Stimulated activated CD4-positive, alpha-beta T cell treated with anti-CD3 and anti-CD28 coated beads, Interleukin-1b, Interleukin-23, amount 100 ng/mL, for 4 hours (primary cell): ENCODE measurements around the gene FCHSD2.

Experiments used
- DNase-seq, 2 donors: peaks; one replicate each; pipeline ENCODE4 v3.0.0-alpha.2; 2020; ENCODE audit warnings: low read depth in 2 of 2

The FCHSD2 gene

DNA sequence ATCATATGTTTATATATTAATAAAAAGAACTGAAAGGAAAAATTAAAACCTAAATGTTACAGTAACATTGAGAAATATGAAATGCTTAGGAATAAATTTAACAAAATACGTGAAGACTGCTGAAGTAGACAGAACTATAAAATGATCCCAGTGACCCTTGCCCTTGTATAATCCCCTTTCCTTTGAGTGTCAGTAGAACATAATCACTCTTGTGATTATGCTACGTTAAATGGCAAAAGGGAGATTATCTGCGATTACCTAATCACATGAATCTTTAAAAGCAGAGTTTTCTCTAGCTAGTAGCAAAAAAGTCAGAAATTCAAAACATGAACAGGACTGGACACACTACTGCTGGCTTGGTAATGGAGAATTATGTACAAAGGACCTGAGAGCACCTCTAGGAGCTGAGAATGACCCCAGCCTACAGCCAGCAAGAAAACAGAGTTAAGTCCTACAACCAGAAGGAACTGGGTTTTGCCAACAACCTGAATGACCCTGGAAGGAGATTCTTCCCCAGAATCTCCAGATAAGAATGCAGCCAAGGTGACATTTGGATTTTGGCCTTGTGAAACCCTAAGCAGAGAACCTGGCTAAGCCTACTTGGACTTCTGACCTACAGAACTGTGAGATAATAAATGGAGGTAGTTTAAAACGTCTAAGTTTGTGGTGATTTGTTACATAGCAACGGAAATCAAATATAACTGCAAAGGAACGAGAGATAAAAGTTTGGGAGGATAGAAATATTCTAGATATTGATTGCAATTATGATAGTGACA lies 170.7 kb downstream of the FCHSD2 start:
- no peak for DNase-seq

DNA sequence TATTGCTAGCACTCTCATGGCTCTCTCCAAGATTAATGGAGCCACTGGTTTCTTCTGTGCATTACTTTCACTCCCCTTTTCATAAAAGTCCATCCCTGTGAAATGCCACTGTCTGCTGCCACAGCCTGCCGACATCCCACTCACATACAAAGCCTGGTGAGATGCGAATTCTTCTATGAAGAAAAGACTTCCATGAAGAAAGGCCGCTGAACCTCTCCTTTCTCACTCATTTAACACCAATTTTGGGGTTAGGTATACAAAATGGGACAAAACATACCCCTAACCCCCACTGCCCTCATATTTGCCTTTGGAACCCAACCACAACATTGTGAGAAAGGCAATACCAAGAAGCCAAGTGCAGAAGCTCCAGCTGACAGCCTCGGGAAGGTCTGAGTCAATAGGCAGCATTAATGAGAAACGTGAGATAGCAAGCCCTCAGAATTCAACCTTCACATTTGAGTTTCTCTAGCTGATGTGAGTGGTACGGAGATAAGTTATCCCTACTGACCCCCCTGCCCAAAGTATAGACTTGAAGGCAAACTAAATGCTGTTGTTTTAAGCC lies 171.5 kb downstream of the FCHSD2 start:
- no peak for DNase-seq

DNA sequence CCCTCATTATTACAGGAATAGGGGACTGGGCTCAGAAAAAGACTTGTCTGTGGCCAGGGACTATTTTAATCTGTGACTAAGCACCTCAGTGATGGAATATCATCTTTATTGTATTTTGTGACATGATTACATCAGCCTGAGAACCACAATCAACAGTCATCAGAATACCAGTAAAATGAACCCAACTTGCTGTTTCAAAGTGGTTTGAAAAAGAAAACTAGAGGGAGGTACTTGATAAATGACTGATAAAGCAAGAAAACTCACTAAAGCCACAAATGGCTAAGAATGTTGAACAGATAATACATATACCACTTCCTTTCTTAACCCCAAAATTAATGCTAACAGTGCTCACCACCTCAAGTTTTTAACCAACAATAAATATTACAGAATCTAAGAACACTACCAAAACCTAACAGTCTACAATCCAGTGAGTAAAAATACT lies 172.2 kb downstream of the FCHSD2 start:
- DNase-seq = no peak

DNA sequence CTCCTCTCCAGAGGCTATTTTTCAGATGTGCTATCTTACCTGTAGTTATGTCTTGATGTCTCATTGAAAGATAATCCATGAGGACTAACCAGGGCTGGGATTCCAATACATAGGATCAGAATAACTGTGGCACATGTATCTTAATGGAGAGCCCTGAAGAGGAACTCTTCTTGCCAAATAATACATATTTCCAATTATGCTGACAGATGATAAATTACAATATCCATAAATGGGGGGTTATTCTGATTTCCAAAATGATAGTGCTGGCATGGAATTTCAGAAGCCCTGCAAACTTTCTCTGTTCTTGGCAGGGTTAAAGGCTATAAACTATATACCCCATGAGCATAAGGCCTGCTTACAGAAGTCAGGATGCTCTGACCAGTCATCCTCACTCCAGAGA lies 173.7 kb downstream of the FCHSD2 start:
- no peak for DNase-seq

DNA sequence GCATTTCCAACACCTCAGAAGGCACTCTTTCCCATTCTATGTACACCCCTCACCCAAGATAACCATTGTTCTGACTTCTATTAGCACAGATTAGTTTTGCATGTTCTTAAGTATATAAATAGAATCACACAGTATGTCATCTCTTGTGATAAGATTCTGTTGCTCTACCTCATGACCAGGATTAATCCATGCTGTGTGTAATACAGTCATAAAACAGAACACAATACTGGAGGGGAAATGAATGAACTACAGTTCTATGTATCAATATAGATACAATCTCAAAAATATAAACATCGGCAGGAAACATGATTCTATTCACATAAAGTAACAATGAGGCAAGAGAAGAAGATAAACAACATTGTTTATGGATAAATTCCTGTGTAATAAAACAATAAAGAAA lies 176.4 kb downstream of the FCHSD2 start:
- no peak for DNase-seq

DNA sequence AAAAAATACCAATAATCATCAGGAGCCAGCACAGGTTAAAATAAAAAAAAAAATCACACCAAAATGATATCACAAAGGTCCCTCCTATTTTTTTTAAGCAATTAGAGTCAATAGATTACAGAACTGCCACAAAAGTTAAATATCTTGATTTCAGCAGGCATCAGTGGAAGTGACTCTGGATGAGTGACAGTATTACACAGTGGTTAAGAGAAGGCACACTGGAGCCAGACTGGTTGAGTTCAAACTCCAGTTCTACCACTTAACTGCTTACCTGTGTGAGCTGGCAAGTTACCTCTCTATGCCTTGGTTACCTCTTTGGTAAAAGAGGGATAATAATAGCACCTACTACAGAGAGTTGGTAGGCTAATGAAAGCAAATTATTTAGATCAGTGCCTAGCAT lies 179.4 kb downstream of the FCHSD2 start:
- DNase-seq = no peak

DNA sequence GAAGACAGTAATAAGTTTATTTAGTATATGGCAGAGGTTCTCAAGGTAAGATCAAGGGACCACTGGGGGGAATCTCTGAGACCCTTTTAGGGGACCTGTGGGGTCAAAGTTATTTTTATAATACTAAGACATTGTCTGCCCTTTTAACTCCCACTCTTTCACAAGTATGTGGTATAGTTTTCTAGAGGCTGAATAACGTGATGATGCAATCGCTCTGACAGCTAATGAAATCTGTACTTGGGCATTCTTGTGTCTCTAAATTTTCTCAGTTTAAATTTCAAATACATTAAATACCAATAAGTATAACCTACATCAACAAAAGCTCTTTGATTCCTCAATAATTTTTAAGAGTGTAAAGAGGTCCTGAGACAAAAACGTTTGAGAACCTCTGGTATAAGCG lies 180.0 kb downstream of the FCHSD2 start:
- DNase-seq = no peak

DNA sequence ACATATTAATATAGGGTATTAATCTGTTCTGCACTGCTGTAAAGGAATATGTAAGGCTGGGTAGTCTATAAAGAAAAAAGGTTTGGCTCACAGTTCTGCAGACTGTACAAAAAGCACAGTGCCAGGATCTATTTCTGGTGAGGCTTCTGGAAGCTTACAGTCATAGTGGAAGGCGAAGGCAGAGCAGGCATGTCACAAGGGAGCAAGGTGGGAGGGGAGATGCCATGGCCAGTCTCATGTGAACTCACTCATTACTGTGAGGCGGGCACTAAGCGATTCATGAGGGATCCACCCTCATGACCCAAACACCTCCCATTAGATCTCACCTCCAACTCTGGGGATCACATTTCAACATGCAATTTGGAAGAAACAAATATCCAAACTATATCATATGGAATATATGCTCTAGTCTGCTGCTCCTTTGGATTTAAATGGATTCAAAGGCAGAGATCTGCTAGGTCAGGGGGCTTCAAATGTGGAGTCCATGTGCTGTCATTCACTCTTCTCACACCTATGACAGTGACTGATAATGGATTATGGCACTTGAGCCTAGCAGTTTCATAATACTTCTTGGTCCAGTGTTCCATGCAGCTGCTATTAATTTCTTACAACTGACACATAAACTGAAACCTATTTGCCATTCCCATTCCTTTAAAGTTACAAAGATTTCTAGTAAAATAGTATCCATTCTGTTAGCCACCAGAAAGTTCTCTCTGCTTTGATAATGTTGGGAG lies 182.0 kb downstream of the FCHSD2 start:
- DNase-seq = no peak

DNA sequence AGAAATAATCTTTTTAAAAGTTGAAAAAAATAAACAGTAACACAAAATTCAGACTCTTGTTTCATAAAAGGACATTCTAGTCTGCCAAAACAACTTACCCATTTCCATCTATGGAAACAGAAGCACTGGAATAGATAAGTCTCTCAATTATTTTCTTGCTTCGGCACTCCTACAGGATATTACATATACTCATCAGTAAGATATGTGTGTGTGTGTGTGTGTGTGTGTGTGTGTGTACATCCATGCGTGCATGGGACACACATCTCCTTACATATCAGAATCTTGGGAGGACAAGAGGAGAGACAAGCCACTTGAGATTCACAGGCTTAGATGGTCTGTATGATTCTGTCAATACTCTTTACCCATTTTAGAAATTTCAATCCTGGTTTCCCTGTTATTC lies 183.3 kb downstream of the FCHSD2 start:
- no peak for DNase-seq

DNA sequence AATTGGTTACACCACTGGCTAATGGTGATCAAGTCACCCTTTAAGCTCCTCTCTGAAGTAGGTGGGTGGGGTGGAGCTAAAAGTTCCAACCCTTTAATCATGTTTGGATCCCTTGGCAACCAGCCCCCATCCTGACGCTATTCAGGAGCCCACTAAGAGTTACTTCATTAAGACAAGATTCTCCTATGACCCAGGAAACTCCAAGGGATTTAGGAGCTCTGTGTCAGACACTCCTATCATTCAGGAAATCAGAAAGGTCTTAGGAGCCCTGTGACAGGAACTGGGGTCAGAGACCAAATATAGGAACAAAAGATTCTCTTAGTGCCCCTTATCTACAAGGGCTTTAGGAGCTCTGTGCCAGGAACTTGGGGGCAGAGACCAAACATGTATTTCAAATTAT lies 186.7 kb downstream of the FCHSD2 start:
- DNase-seq = no peak

DNA sequence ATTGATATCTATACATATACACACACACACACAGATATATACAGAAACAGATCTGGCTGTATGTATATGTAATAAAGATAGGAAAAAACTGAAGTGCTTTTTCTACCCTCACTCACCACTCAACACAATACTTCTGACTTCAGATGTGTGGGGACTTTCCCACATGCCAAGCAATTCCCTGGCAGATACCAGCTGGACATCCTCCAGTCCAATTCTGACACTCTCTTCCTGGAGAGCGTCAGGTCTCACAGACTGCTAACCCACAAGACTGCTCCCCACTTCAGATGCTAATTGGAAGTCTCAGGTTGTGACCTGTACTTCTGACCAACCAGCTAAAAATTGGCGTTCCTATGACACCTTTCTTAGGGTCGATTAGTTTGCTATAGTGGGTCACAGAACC lies 187.3 kb downstream of the FCHSD2 start:
- DNase-seq = no peak

DNA sequence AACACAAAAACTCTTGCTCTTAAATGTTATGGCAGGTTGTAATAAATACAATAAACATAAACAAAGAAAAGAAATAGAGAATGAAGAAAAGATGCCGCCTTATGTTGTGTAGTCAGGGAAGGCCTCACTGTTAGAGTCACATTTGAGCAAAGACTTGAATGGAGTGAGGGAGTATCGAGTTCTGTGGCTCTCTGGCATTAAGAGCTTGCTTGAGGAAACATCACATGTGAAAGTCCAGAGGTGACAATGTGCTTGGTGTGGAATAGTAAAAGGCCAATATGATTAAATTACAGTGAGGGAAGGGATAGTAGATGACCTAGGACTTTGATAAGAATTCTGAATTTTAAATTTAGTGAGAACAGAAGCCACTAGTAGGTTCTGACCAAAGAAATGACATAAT lies 188.5 kb downstream of the FCHSD2 start:
- DNase-seq = no peak

DNA sequence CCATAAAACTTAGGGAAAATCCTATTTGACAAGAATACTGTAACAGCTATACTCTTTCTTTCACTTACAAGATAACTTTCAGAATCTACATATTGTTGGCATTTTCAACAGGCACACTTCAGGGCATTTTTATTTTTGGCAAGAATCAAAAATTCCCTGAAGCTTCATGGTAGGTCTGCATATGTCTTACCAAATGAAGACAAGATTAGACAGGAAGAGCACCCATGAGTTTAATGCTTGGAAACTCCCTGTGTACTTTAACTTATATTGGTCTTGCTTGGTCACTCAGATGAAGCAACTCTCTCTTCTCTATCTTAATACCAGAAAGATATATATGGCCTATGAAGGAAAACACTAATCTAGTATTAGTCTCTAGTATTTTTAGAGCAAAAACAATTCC lies 190.2 kb downstream of the FCHSD2 start:
- no peak for DNase-seq

DNA sequence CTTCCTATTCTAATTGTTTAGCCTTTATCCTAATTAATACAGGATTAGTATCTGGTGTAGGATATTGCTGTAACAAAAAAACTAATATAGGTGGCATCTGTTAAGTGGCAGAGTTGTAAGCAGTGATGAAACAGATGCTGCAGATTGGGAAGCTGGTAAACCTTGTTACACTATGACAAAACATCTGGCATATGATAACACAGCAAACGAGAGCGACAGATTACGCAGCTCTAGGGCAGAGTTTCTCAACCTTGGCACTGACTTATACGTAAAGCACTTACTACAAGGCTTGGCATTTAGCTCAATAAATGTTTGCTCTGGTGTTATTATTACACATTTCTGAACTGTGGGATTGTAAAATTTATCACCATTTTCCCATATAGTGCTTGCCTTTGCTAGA lies 190.9 kb downstream of the FCHSD2 start:
- no peak for DNase-seq

DNA sequence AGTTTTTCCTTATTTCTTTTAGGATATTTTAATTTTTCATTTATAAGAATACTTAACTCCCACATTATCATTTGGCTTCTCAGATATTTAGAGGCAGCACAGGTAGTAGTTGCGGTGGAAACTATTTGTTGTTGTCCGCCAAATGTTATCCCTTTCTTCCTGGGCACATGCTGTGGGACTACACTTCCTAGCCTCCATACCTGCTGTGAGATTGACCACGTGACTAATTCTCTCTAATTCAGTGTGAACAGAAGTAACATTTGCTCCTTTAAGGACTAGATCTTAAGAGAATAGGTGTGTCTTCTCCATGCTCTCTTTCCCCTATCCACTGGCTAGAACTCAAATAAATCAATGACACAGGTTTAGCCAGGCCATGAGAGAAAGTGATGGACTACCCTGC lies 191.4 kb downstream of the FCHSD2 start:
- DNase-seq = no peak

DNA sequence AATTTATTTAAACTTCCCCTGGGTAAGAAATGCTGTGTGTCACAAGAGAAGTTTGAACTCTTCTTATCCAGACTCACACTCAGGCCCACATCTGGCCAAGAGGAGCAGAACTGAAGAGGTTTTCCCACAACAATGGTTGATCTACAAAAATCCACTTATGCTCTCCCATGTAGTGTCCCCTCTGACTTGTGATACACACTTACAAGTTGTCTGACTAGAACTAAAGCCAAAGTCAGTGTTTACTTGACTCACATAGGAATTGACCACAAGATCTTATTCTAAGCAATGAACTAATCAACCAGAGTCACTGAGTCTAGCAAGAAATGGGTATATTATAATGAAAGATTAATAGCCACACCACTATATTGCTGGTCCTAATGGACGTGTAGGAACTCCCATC lies 194.9 kb downstream of the FCHSD2 start:
- DNase-seq = no peak

DNA sequence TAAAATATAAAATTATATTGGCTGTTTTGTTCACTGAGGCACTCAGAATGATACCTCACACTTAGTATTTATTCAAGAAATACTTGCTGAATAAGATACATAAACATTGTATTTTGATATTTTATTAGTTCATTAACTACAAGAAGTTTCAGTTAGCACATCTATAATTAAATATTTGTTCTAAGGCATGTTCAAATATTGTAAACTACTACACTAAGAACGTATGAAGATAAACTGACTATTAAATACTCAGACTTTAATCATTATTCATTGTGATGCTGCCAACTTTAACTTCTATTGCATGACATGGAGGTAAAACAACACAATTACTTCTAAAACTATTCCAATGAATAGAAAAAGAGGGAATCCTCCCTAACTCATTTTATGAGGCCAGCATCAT lies 198.5 kb downstream of the FCHSD2 start:
- no peak for DNase-seq

DNA sequence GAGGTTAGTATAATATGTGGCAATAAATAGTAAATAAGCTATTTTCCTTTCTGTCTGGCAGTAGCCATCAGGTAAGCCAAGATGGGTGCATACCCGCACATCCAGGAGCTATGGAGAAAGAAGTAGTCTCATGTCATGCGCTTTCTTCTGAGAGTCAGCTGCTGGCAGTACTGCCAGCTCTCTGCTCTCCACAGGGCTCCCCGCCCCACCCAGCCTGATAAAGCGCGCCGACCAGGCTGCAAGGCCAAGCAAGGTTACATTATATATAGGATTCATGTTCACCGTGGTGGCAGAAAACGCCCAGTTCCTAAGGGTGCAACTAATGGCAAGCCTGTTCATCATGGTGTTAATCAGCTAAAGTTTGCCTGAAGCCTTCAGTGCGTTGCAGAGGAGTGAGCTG lies 201.7 kb downstream of the FCHSD2 start:
- no peak for DNase-seq

DNA sequence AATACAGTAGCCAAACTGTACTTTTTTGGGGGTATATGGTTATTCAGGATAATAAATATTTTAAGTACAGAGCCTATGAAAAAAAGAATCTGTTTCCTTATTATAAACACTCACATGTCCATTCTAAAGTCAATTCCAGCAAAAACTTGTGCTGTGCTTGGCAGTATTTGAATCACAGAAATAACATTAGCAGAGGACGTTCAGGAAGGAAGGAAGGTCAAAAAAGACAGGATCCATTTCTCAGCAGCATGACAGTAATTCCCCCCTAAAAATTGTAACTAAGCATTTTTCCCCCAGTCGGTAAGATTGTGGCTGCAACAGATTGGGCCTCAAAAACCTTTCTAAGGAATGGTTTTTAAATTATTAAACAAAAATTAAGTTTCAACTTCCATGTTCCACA lies 203.1 kb downstream of the FCHSD2 start:
- no peak for DNase-seq

DNA sequence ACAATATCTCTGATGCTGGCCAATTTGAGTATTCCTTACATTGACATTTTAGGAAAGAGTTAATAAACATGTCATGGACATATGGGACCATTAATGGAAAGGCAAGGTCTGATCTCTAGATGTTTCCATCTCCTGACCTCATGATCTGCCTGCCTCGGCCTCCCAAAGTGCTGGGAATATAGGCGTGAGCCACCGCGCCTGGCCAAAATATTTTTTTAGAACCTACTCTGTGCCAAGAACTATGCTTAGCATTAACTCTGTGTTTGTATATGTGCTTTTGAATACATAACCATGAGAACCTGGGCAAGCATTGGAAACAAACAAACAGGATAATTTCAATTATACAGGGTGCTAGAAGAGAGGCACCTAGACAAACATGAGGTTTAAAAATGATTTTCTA lies 204.7 kb downstream of the FCHSD2 start:
- no peak for DNase-seq

DNA sequence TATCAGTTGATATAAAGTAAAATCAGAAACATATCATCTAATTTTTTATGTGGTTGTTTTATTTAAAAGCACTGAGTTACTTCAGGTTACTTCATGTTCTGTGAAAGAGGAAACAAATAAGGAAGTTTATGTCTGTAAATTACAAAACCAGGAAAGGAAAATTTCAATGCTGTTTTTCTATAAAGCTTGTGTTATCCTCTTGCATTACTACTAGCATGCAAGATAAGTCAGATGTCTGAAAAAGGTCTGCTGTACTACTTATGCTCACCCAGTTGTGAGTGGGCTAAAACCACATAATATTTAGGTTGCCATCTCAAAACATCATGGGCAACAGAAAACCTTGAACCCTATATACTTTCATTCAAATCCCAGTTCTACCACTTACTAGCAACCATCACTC lies 206.4 kb downstream of the FCHSD2 start:
- DNase-seq = no peak

DNA sequence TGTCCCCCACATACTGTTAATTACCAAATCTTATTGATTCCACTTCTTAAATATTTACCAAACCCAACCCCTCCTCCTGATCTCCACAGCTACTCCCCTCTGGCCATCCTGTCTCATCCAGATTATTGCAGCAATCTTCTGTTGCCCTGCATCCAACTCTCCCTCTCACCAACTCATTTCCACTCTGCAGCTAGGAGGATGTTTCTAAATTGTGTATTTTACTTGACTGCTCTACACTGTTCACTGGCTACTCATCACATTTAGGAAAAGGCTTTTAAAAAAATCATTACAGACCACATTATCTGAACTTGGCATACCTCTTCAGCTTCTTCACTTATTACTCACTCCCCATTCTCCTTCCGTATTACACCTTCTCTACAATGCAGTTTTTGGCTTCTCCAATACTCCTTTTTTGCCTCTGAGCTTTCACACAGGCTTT lies 210.0 kb downstream of the FCHSD2 start:
- no peak for DNase-seq

DNA sequence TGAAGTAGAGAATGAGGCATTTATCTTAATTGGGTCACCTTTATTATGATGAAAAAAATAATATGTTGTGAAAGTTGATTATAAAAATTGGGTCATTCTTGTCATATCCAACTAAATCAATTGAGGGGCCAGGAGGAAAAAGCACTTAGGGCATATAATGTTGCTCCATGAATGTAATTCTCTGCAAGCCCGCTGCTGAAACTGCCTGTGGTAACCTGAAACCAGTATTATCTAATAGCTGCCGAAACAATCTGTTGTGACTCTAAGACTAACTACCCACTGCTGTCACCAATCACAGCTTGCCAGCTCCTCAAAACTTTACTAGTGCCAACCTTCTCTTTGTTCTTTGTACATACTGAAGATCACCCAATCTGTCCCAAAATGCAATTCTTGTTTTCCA lies 212.1 kb downstream of the FCHSD2 start:
- DNase-seq = no peak
